ENCODE data around the gene BEGAIN.

Gene BEGAIN

GRCh38 chr14:100532906-100533655 lies 54.1 kb downstream of the BEGAIN start:
- no peak for TF ChIP-seq CTCF (IDR thresholded peaks at IDR 0.05; ENCODE audit: low read depth, low read length, missing control alignments)
- DNase-seq (ENCODE audit: extremely low read depth, low read depth): no peak
- H3K4me3 ChIP-seq (replicated peaks; ENCODE audit: low read depth, low read length): no peak overlapping the region

DNA sequence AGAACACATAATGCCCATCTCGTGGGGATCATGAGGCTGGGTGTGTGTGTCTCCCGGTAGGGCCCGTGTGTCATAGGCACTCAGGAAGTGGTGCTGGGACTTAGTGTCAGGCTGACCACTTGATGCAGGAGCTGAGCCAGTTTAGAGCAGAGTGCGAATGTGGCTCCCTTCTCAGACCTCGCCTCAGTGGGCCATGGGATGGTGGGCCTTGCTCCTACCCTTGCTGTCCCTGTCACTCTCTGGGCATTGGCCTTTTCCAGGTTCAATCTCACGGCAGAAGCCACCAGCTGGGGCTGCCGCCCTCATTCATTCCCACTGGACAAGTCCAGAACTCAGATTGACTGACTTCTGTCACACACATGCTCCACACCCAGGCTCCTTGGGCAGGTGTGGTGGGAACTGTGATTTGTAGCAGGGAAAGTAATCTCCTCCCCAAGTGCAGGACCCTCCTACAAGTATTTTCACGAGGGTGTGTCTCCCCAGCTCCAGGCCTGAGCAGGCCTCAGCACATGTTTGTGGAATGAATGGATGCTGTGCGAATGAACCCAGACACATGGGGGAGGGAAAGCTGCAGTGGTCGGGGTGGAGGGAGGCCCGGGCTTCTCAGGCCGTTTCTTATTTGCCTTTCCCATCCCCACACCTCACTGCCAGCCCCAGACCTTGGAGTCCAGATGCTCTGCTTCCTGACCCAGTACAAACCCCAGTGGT lies 54.9 kb downstream of the BEGAIN start:
- no peak for DNase-seq (ENCODE audit: extremely low read depth, low read depth)
- H3K4me3 ChIP-seq (replicated peaks; ENCODE audit: low read depth, low read length): no peak overlapping the region
- no peak for TF ChIP-seq CTCF (IDR thresholded peaks at IDR 0.05; ENCODE audit: low read depth, low read length, missing control alignments)

DNA sequence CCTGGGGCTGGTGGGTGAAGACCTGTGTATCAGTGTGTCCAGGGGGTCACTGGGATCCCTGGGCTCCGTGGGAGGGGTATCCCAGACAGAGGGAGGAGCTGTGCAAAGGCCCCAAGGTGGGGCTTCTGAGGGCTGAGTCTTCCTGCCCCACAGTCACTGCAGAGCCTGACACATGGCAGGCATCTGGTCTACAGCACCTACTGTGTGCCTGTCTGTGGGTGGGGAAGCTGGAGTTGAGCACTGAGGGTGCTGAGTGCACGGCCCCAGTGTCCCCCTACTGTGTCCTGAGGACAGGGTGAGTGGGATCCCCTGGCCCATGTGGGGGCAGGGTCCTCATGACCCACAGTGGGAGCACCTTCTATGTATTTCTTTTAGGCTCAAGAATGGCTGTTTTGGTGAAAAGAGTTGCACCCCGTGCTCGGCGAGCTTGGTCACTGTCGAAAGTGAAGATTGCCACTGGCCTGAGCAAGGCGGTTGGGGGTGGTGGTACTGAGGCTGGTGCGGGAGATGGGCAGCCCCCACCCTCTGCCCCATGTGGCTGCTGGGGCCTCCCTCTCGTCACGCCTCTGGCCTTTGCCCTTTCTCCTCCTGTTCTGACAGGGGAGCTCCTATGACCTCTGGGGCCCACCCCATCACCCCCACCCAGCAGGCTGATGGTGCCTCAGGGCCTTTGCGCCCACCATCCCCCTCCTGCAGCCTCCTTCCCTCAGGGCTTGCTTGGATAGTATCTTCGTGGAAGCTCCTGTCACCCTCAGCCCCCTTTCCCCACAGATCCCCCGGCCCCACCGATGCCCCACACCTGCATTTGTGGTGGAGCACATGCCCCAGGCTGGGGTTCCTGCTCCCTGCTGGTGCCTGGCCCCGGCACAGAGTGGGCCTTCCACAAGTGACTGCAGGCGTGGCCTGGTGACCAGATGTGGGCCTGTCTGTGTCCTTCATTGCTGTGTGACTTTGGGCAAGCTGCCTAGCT lies 55.8 kb downstream of the BEGAIN start:
- no peak for DNase-seq (ENCODE audit: extremely low read depth, low read depth)
- H3K4me3 ChIP-seq (replicated peaks; ENCODE audit: low read depth, low read length): no peak overlapping the region
- TF ChIP-seq CTCF (IDR thresholded peaks at IDR 0.05; ENCODE audit: low read depth, low read length, missing control alignments): no peak

- no peak for DNase-seq (ENCODE audit: extremely low read depth, low read depth)
- no peak overlapping the region for H3K4me3 ChIP-seq (replicated peaks; ENCODE audit: low read depth, low read length)
- no peak for TF ChIP-seq CTCF (IDR thresholded peaks at IDR 0.05; ENCODE audit: low read depth, low read length, missing control alignments)
Observed at GRCh38 chr14:100530270-100531072, 56.7 kb downstream of the BEGAIN start.

DNA sequence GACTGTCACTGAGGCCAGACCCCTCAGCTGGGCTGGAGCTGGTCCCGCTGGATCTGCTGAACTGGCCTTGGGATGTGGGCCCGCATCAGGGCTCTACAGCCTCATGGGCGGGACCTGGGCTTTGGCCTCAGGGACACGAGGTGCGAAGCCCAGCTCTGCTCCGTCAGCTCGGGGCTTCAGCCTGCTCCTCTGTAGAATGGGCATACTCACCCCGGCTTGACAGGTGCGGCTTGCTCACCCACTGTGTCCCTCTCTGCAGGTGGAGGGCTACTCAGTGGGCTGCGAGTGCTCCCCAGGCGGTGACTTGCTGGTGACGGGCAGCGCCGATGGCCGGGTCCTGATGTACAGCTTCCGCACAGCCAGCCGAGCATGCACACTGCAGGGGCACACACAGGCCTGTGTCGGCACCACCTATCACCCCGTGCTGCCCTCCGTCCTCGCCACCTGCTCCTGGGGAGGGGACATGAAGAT lies 57.6 kb downstream of the BEGAIN start:
- no peak overlapping the region for H3K4me3 ChIP-seq (replicated peaks; ENCODE audit: low read depth, low read length)
- no peak for TF ChIP-seq CTCF (IDR thresholded peaks at IDR 0.05; ENCODE audit: low read depth, low read length, missing control alignments)
- DNase-seq (ENCODE audit: extremely low read depth, low read depth): no peak
